HepG2 (cell line): ENCODE measurements around the gene CDH13. TPM values are rescaled to one million over a fixed set of nuclear protein-coding genes. Genes with fewer than 3 reads are reported as not detected.

Experiments
- ATAC-seq: fragments of 200-7000 bp; cut with Tn5 transposase; 3 replicates; pipeline ENCODE4 v1.9.1; 2020; ENCODE audit warnings: mild to moderate bottlenecking, moderate library complexity
- BruUV-seq: library from RNA; stranded (reverse); fragments of 400-500 nt; replicated peaks from 2 replicates; lab custom pipeline; 2021; lab: Mats Ljungman, UMichigan
- CTCF ChIA-PET: fragments of 300-600 bp; formaldehyde crosslinking; extraction: SDS; loops from one replicate; lab custom pipeline; 2021; ENCODE audit warnings: low total read pairs, inconsistent platforms, low intra/inter-chr PET ratio; lab: Yijun Ruan, JAX
- POLR2A ChIA-PET: fragments of 350-600 bp; sonication (Branson Sonifier 250); formaldehyde crosslinking; loops from one replicate; lab custom pipeline; 2020; ENCODE audit warnings: antibody characterized with exemption, inconsistent platforms; lab: Yijun Ruan, JAX
- DNase-seq: peaks from one replicate; pipeline ENCODE4 v3.0.0-alpha.2; 2015; ENCODE audit warnings: low spot score
- FAIRE-seq: peaks from 3 replicates; lab custom pipeline; 2011; peaks lifted over from hg19 to GRCh38; lab: Jason Lieb, UNC
- H2AFZ ChIP-seq: one replicate; pipeline ENCODE4 v1.6.1; 2011; ENCODE audit warnings: low read length, inconsistent platforms
- H3K27ac ChIP-seq: fragments of 300-600 bp; 3 replicates; pipeline ENCODE4 v1.8.0; 2011; ENCODE audit warnings: mixed run types, mild to moderate bottlenecking, mixed read lengths, low read length, inconsistent platforms; ENCODE audit not compliant: insufficient read depth; ENCODE audit errors: extremely low read length
- H3K27me3 ChIP-seq, 2 experiments: fragments of 200-600 bp in 1 of 2; 2 replicates in 1 of 2; 3 replicates in 1 of 2; pipeline versions ENCODE4 v1.6.0 to v1.8.0; 2011; ENCODE audit warnings: low read length in 2 of 2, mild to moderate bottlenecking in 2 of 2, moderate library complexity in 2 of 2, inconsistent platforms in 1 of 2; ENCODE audit not compliant: insufficient read depth in 2 of 2, control insufficient read depth in 1 of 2
- H3K36me3 ChIP-seq, 2 experiments: fragments of 200-600 bp in 1 of 2; replicated peaks in 1 of 2; 2 replicates in 1 of 2; 3 replicates in 1 of 2; pipeline versions ENCODE4 v1.5.1 to v1.8.0; 2011; ENCODE audit warnings: low read length in 2 of 2, inconsistent platforms in 1 of 2; ENCODE audit not compliant: insufficient read depth in 2 of 2, control insufficient read depth in 1 of 2
- H3K4me1 ChIP-seq: 2 replicates; pipeline ENCODE4 v1.5.1; 2012; ENCODE audit warnings: low read length, inconsistent platforms; ENCODE audit not compliant: insufficient read depth
- H3K4me2 ChIP-seq: 2 replicates; pipeline ENCODE4 v1.6.0; 2011; ENCODE audit warnings: low read depth, low read length, inconsistent platforms
- H3K4me3 ChIP-seq, 3 experiments: fragments of 200-600 bp in 1 of 3; sonication (generic), shearing (Covaris generic) in 1 of 3; replicated peaks in 1 of 3; 2 replicates each; pipeline ENCODE4 v1.5.1; 2011 to 2016; ENCODE audit warnings: low read length in 3 of 3, inconsistent platforms in 2 of 3, low read depth in 2 of 3, mild to moderate bottlenecking in 2 of 3, control low read depth in 1 of 3, mixed read lengths in 1 of 3; ENCODE audit not compliant: insufficient read depth in 1 of 3
- H3K79me2 ChIP-seq: one replicate; pipeline ENCODE4 v1.6.1; 2011; ENCODE audit warnings: low read length, inconsistent platforms; ENCODE audit not compliant: insufficient read depth
- H3K9ac ChIP-seq: 2 replicates; pipeline ENCODE4 v1.6.0; 2011; ENCODE audit warnings: mild to moderate bottlenecking, low read depth, low read length, inconsistent platforms; ENCODE audit not compliant: insufficient read depth
- H3K9me3 ChIP-seq: 2 replicates; pipeline ENCODE4 v1.5.1; 2012; ENCODE audit warnings: mild to moderate bottlenecking, low read length
- H4K20me1 ChIP-seq: 2 replicates; pipeline ENCODE4 v1.6.0; 2011; ENCODE audit warnings: inconsistent platforms, mild to moderate bottlenecking, low read length, moderate library complexity; ENCODE audit not compliant: insufficient read depth
- AKNA ChIP-seq: sonication (generic); formaldehyde crosslinking; IDR thresholded peaks from 2 replicates; pipeline ENCODE4 v1.4.0; 2020; ENCODE audit warnings: missing genetic modification reagents, borderline replicate concordance
- CENPX ChIP-seq: sonication (generic); formaldehyde crosslinking; IDR thresholded peaks from 2 replicates; pipeline ENCODE4 v1.9.0; 2021; ENCODE audit warnings: mild to moderate bottlenecking, missing genetic modification reagents, moderate library complexity
- CSRNP2 ChIP-seq: sonication (generic); formaldehyde crosslinking; conservative IDR thresholded peaks from 2 replicates; pipeline ENCODE4 v1.8.0; 2022; ENCODE audit warnings: low read depth, missing genetic modification reagents
- HMG20A ChIP-seq: IDR thresholded peaks from 2 replicates; pipeline ENCODE4 v1.6.1; 2016; ENCODE audit warnings: borderline replicate concordance
- NFE2 ChIP-seq: sonication (generic); formaldehyde crosslinking; IDR thresholded peaks from 2 replicates; pipeline ENCODE4 v1.4.0; 2020; ENCODE audit warnings: missing genetic modification reagents
- NFYB ChIP-seq: sonication (generic); formaldehyde crosslinking; IDR thresholded peaks from 2 replicates; pipeline ENCODE4 v1.4.0; 2020; ENCODE audit warnings: missing genetic modification reagents
- PTBP1 ChIP-seq: fragments of 200-400 bp; formaldehyde crosslinking; IDR thresholded peaks from 2 replicates; pipeline ENCODE4 v1.6.1; 2018; ENCODE audit warnings: low read length, low read depth; ENCODE audit not compliant: poor library complexity, severe bottlenecking
- RBM39 ChIP-seq: fragments of 200-400 bp; formaldehyde crosslinking; IDR thresholded peaks from one replicate; pipeline ENCODE4 v1.6.1; 2018; ENCODE audit warnings: antibody characterized with exemption, mild to moderate bottlenecking, low read depth, low read length; ENCODE audit not compliant: poor library complexity, severe bottlenecking
- TP53 ChIP-seq: sonication (generic); formaldehyde crosslinking; conservative IDR thresholded peaks from 2 replicates; pipeline ENCODE4 v1.4.0; 2020; ENCODE audit warnings: missing genetic modification reagents
- ZFP37 ChIP-seq: sonication (generic); formaldehyde crosslinking; IDR thresholded peaks from 2 replicates; pipeline ENCODE4 v1.4.0; 2020; ENCODE audit warnings: missing genetic modification reagents, borderline replicate concordance
- ZNF143 ChIP-seq: sonication (generic); formaldehyde crosslinking; IDR thresholded peaks from 2 replicates; pipeline ENCODE4 v1.4.0; 2020; ENCODE audit warnings: missing genetic modification reagents
- ZNF451 ChIP-seq: sonication (generic); formaldehyde crosslinking; IDR thresholded peaks from 2 replicates; pipeline ENCODE4 v1.5.0; 2020; ENCODE audit warnings: mild to moderate bottlenecking, missing genetic modification reagents
- ZNF589 ChIP-seq: sonication (generic); formaldehyde crosslinking; conservative IDR thresholded peaks from 2 replicates; pipeline ENCODE4 v1.8.0; 2022; ENCODE audit warnings: mild to moderate bottlenecking, moderate library complexity, missing genetic modification reagents
- ZNF678 ChIP-seq: sonication (generic); formaldehyde crosslinking; IDR thresholded peaks from 2 replicates; pipeline ENCODE4 v1.4.0; 2020; ENCODE audit warnings: mild to moderate bottlenecking, missing genetic modification reagents
- WGBS: methylation state at CpG from one replicate; pipeline ENCODE4 v1.1.6; 2017; ENCODE audit warnings: low lambda C conversion rate; 5-methylcytosine and 5-hydroxymethylcytosine counted together
- in situ Hi-C: cut with HindIII; loops from 2 replicates; pipeline ENCODE4 v1.10.0; 2017; ENCODE audit warnings: low pct_unique_long_range_greater_than_20kb; ENCODE audit not compliant: extremely low pct_ligation_motif_present
- intact Hi-C: fragments of 100-400 bp; cut with micrococcal nuclease; formaldehyde crosslinking; loops from one replicate; pipeline ENCODE4 v1.10.0; 2022; ENCODE audit not compliant: unreplicated experiment
- polyA plus RNA-seq, 8 experiments: library from polyadenylated mRNA; depleted of rRNA in 3 of 8; stranded (reverse) in 7 of 8; unstranded in 1 of 8; fragments of >200 nt; fragmentation: Illumina TruSeq in 4 of 8; extraction: Trizol in 4 of 8; gene quantifications; 2 replicates each; pipeline versions ENCODE4 v1.2.1 to v1.2.3, GENCODE V29; 2011 to 2016; ENCODE audit warnings: low read depth in 4 of 8, missing spikeins in 1 of 8, mixed read lengths in 1 of 8; ENCODE audit not compliant: insufficient read depth in 1 of 8
- total RNA-seq, 5 experiments: library from RNA; depleted of rRNA; stranded (reverse); fragments of >200 nt; fragmentation: Illumina TruSeq; extraction: Trizol; gene quantifications; 2 replicates each; pipeline ENCODE4 v1.2.3, GENCODE V29; 2016; ENCODE audit warnings: low read depth in 1 of 5
- TF ChIP-seq, protein P1 (sequence below): IDR thresholded peaks from 2 replicates; pipeline ENCODE4 v1.6.1; 2016; ENCODE audit warnings: mild to moderate bottlenecking

CDH13 gene
- total and polyA plus RNA-seq, 2 of the 13 experiments (the other 11 are each of a cell fraction or from before 2014, with no cell fraction given): not detected

DNA sequence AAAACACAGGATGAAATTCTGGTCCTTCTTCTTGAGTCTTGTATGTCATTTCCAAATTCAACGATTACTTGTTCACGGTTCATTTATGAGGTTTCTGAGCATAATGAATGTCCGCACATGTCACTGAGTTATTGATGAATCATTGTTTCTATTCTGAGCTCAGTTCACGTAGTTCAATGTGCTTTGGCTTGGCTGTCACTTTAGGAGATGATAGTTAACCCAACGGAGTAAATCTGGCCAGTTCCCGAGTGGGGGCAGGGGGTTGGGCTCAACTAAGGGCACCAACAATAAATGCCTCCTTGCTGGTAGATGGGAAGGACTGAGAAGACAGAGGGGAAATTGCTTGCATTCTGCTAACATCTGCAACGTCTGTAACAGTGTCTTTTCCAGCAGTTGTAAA lies 941.6 kb downstream of the CDH13 start:
- POLR2A ChIA-PET: no interaction called here
- Histone ChIP-seq H3K4me3 (no peak overlapping the region), H3K9me3 (no peaks in the 10 kb centered on the region), H3K27ac (no peak overlapping the region), H3K27me3 (no peaks in the 10 kb centered on the region; a peak in 1 of 5 replicates), H3K9ac (no peak overlapping the region), H3K4me1 (no peaks in the 10 kb centered on the region), H4K20me1 (no peaks in the 10 kb centered on the region), H3K4me2 (no peak overlapping the region), H3K79me2 (no peaks in the 10 kb centered on the region), H2AFZ (no peak overlapping the region), H3K36me3 (no peaks in the 10 kb centered on the region)
- DNase-seq (no peak), FAIRE-seq (no peak), ATAC-seq (no peak)
- CTCF ChIA-PET: no interaction called here
- WGBS: 8% methylated on average over 7 of the region's 7 CpGs
- intact Hi-C loops (no loop called here), in situ Hi-C loops (no loop called here)
- no TSS peak for BruUV-seq
- no peak for TF ChIP-seq HMG20A (CRISPR knock-in tag)
- no peak for TF ChIP-seq RBM39
- no peak for TF ChIP-seq ZNF589
- TF ChIP-seq AKNA: no peak
- no peak for TF ChIP-seq TP53 (CRISPR knock-in tag)
- no peak for TF ChIP-seq CSRNP2 (CRISPR knock-in tag)
- TF ChIP-seq, protein P1, sequence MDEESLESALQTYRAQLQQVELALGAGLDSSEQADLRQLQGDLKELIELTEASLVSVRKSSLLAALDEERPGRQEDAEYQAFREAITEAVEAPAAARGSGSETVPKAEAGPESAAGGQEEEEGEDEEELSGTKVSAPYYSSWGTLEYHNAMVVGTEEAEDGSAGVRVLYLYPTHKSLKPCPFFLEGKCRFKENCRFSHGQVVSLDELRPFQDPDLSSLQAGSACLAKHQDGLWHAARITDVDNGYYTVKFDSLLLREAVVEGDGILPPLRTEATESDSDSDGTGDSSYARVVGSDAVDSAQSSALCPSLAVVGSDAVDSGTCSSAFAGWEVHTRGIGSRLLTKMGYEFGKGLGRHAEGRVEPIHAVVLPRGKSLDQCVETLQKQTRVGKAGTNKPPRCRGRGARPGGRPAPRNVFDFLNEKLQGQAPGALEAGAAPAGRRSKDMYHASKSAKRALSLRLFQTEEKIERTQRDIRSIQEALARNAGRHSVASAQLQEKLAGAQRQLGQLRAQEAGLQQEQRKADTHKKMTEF (CRISPR knock-in tag): no peak
- TF ChIP-seq ZNF451: no peak
- TF ChIP-seq ZFP37 (CRISPR knock-in tag): no peak
- no peak for TF ChIP-seq PTBP1
- TF ChIP-seq ZNF143: no peak
- no peak for TF ChIP-seq CENPX (CRISPR knock-in tag)
- TF ChIP-seq NFE2: no peak
- no peak for TF ChIP-seq NFYB (CRISPR knock-in tag)
- no peak for TF ChIP-seq ZNF678
